ENCODE results near the gene FGD4.
A peak's percentile ranks its signal among the peaks of the same experiment; 100 is the strongest.

DNA sequence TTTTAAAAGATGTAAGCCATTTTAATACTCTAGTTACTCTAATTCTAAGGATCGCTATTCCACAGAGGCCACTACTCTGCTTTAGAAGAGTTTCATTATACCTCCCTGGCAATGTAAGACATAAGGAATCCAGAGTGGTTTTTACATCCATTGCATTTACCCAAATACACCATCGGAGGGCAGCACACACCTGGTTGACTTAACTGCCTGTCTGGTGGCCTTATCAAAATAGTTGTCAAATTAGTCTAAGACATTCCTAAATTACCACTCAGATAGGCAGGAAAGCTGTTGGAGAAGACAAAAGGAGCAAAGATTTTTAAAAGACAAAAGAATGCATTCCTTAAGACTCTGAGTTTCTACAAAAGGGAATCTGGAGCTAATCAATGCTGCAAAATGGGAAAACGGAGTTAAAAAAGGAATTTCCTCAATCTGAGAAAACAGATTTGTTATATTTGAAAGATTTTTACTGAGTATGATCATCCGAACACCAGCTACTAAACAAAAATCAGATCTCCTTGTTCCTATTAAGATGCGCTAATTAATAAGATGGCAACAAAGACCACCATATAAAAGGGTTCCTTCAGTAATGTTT lies 33.8 kb upstream of the FGD4 start:
- TF ChIP-seq, protein P1, sequence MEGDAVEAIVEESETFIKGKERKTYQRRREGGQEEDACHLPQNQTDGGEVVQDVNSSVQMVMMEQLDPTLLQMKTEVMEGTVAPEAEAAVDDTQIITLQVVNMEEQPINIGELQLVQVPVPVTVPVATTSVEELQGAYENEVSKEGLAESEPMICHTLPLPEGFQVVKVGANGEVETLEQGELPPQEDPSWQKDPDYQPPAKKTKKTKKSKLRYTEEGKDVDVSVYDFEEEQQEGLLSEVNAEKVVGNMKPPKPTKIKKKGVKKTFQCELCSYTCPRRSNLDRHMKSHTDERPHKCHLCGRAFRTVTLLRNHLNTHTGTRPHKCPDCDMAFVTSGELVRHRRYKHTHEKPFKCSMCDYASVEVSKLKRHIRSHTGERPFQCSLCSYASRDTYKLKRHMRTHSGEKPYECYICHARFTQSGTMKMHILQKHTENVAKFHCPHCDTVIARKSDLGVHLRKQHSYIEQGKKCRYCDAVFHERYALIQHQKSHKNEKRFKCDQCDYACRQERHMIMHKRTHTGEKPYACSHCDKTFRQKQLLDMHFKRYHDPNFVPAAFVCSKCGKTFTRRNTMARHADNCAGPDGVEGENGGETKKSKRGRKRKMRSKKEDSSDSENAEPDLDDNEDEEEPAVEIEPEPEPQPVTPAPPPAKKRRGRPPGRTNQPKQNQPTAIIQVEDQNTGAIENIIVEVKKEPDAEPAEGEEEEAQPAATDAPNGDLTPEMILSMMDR (IDR thresholded peaks at IDR 0.05): peak; percentile 37 to 82 (median 76)
- TF ChIP-seq POLR2A (IDR thresholded peaks at IDR 0.05): no peak

All from prostate gland (tissue), 2 donors.